Right cardiac atrium (tissue), 5 donors: ENCODE data around the gene PAGE2. TPM values are rescaled to one million over a fixed set of nuclear protein-coding genes. Genes with fewer than 3 reads are reported as not detected.
"Not testable (repeated sequence)": the region's sequence is repeated elsewhere in the genome, so short reads cannot be mapped to it uniquely, and the experiment has no call there.

ENCODE experiments used
- ATAC-seq, 2 donors: fragments of 200-7000 bp; cut with Tn5 transposase; one replicate each; pipeline versions ENCODE4 v1.8.0 to v1.9.1; 2020; ENCODE audit warnings: moderate library complexity in 2 of 2, mild to moderate bottlenecking in 1 of 2
- DNase-seq, 3 donors: peaks; one replicate each; pipeline ENCODE4 v3.0.0-alpha.2; 2020
- H3K27ac ChIP-seq: one replicate; pipeline ENCODE4 v1.5.1; 2013; ENCODE audit warnings: mild to moderate bottlenecking, low read length, control low read depth, moderate library complexity
- H3K27me3 ChIP-seq: one replicate; pipeline ENCODE4 v1.6.1; 2013; ENCODE audit not compliant: control insufficient read depth, insufficient read depth
- H3K4me1 ChIP-seq: one replicate; pipeline ENCODE4 v1.6.1; 2013; ENCODE audit warnings: low read length; ENCODE audit not compliant: control insufficient read depth, insufficient read depth
- H3K4me3 ChIP-seq: one replicate; pipeline ENCODE4 v1.5.1; 2013; ENCODE audit warnings: low read length, control low read depth
- H3K9me3 ChIP-seq: one replicate; pipeline ENCODE4 v1.6.1; 2013; ENCODE audit warnings: low read length; ENCODE audit not compliant: control insufficient read depth
- WGBS: extraction: QIAGEN DNeasy Blood & Tissue Kit; methylation state at CpG from one replicate; pipeline ENCODE4 v1.1.7; 2013; 5-methylcytosine and 5-hydroxymethylcytosine counted together
- intact Hi-C, 4 donors: fragments of 100-400 bp; cut with DNase I; formaldehyde crosslinking; loops; one replicate each; pipeline versions ENCODE4 v1.11.0 to v1.14.0; 2022 to 2023
- polyA plus RNA-seq: library from polyadenylated mRNA; stranded (reverse); fragments of 200-250 nt; gene quantifications from one replicate; pipeline ENCODE4 v1.2.3, GENCODE V29; 2013
- total RNA-seq, 4 donors: library from RNA; stranded (reverse); fragmentation: NEBNext Ultra II Directional; extraction: Animal tissue kit (Norgen Biotek cat#: 25700); gene quantifications; one replicate each; pipeline ENCODE4 v1.2.1, GENCODE V29; 2021
- donor health status: healthy with polysubstance abuse.
- donor health status: DM: no; HTN: yes; CAD: no.
- donor health status: DM: no; HTN: no; CAD: no.
- donor health status: DM: no; HTN: yes; CAD: no; lungs with severe emphysema.
- donor health status: DM: yes; HTN: yes; CAD: no.

Gene PAGE2
- total and polyA plus RNA-seq, 5 donors, result not detected

DNA sequence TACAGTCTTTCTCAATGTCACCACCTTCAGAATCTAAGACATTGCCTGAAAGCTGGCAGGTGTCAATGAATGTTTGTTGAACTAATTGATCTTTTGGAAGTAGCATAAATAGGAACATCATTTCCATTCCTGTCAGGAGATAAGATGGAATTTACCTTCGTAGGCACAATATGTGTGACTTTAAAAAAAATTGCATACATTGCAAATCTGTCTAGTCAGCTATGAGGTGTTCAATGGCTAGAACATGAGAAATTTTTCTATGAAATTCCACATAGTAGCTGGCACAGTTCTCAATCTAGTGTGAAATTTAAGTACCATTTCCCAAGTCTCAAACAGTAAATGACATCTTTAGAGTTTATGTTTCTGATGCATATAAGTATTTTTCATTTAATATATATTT lies 10.3 kb downstream of the PAGE2 start:
- H3K9me3 ChIP-seq, result no peaks in the 10 kb centered on the region
- H3K4me1 ChIP-seq, result no peaks in the 10 kb centered on the region
- 52% methylated on average over 1 of the region's 1 CpG for WGBS
- no peak for ATAC-seq
- intact Hi-C loops, result no loop called here
- H3K4me3 ChIP-seq, result no peak overlapping the region
- DNase-seq, result no peak
- H3K27me3 ChIP-seq, result no peaks in the 10 kb centered on the region
- no peak overlapping the region for H3K27ac ChIP-seq

DNA sequence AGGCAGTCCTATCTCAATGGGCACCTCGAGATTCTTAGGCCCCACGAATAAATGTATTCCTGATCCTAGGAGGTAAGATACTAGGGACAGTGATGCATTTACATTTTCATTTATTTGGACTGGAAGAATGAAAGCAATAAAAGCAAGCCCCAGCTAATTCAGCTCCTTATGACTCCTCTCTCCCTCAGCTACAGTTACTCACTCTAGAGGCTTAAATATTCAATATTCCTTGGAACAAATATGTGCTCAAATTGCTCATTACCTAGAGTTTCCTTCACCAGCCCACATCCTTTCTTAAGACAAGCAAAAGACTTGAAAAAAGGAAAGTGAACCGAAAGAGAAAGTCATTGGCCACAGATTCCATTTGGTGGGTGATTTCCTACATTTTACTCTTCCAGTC lies 13.9 kb downstream of the PAGE2 start:
- Histone ChIP-seq H3K27me3 (no peaks in the 10 kb centered on the region), H3K27ac (no peak overlapping the region), H3K9me3 (no peaks in the 10 kb centered on the region), H3K4me1 (no peaks in the 10 kb centered on the region), H3K4me3 (no peak overlapping the region)
- intact Hi-C loops, result no loop called here
- ATAC-seq, result no peak
- 70% methylated on average over 3 of the region's 3 CpGs for WGBS
- no peak for DNase-seq

DNA sequence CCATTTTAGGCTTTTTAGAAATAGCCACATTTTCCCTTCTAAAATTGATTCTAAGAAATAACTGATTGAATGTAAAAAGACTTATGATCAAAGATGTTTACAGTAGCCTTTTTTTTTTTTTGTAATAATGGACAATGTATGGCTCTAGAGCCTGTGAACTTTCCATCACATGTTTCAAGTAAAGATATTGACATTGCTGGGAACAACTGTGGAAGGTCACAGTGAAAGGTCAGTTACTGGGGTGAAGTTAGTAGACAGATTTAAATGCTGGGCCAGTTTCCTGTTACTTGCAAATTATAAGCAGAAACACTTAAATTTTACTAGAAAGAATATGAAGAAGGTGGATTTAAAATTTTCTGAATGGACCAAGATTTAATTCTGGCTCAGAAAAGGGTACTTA lies 18.4 kb downstream of the PAGE2 start:
- Histone ChIP-seq H3K4me3 (no peak overlapping the region), H3K27me3 (no peaks in the 10 kb centered on the region), H3K4me1 (no peaks in the 10 kb centered on the region), H3K9me3 (no peaks in the 10 kb centered on the region), H3K27ac (no peak overlapping the region)
- DNase-seq, result no peak
- no peak for ATAC-seq
- intact Hi-C loops, result no loop called here

DNA sequence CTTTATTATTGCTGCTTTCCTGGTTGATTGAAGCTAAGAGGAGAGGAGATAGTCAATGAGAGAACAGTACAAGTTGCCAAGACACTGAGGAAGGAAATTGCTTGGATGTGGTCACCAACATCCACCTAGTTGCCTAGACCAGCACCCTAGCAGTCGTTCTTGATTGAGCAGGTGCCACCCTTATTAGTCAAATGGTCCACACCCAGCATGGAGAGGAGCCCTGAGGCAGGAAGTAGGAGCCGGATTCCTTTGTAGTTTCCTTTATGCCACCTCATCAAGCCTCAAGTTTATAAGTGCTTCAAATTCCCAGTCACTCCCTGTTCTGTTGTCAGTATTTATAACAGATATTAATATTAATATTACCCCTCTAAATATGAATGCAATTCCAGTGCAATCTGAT lies 19.1 kb downstream of the PAGE2 start:
- Histone ChIP-seq H3K27ac (no peak overlapping the region), H3K27me3 (no peaks in the 10 kb centered on the region), H3K9me3 (no peaks in the 10 kb centered on the region), H3K4me1 (no peaks in the 10 kb centered on the region), H3K4me3 (no peak overlapping the region)
- intact Hi-C loops, result no loop called here
- ATAC-seq (no peak), DNase-seq (no peak)
- WGBS, result 58% methylated on average over 2 of the region's 2 CpGs

DNA sequence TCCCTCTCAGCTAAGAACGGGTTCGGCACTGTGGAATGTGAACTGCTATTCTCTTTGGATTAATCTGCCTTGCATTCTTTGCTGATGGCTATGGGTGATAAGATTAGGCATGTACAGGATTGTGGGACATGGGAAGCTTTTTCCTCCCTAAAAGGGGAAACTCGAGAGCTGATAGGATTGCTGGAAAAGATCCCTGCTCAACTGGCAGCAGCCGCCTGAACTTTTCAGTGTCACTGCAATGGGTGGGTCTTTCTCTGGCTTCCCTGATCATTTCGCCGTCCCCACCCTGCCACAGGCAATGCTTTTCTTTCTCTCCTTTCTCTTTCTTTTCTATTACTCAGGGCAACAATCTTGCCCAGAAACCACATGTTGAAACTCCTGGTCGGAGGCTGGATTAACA lies 20.5 kb downstream of the PAGE2 start:
- Histone ChIP-seq H3K4me1 (no peaks in the 10 kb centered on the region), H3K4me3 (no peak overlapping the region), H3K27me3 (no peaks in the 10 kb centered on the region), H3K27ac (no peak overlapping the region), H3K9me3 (no peaks in the 10 kb centered on the region)
- ATAC-seq (peak in 1 of 2 donors; percentile 68), DNase-seq (peak in 1 of 3 donors; percentile 29)
- intact Hi-C loops, result no loop called here
- 33% methylated on average over 6 of the region's 7 CpGs for WGBS

DNA sequence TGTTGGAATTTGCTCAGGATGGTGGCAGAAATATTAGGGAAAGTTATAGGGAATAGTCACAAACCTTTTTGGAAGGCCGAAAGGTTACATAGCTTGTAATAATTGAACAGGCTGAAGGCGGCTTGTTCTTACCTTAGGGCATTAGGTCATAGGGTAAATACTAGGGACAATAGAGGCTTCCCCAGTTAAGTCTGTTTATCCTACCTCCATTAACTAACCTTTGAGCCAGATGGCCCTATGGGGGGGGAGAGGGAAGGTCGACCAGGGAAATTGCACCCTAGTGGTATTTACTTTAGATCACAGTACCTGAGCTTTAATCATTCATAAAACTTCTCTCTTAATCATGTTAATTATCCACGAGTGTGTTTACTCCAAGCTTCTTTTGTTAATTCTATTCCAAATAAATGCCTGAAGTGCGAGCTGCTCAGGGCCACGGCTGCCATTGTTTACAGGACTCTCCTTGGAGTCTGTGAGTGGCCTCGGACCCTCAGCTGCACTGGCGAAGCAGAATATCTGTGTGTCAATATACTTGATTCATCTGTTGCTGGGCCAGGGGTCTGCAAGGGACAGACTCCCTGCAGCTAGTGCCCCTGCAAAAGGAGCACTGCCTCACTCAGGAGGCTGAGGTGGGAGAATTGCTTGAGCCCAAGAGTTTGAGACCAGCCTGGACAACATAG lies 22.9 kb downstream of the PAGE2 start:
- intact Hi-C loops, result no loop called here
- WGBS, result 83% methylated on average over 8 of the region's 8 CpGs
- H3K27ac ChIP-seq, result no peak overlapping the region
- H3K4me3 ChIP-seq, result no peak overlapping the region
- no peaks in the 10 kb centered on the region for H3K9me3 ChIP-seq
- no peak for DNase-seq
- no peaks in the 10 kb centered on the region for H3K27me3 ChIP-seq
- H3K4me1 ChIP-seq, result no peaks in the 10 kb centered on the region
- no peak for ATAC-seq

DNA sequence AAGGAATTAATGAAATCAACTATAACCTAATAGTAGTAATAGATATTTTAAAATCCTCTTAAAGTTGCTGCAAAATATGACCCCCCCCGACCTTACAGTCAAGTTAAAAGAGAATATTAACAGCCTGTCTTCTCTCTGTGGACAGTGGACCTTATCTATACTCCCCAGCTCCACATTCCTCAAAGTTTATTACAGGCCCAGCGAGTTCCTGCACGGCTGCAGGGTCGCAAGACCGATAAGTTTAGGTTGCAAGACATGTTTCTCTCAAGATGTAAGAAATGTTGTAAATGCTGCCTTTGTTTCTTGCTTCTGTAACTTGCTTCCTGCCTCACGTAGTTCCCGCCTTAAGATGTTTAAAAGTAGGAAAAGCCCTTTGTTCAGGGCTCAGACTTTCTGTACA lies 27.8 kb downstream of the PAGE2 start:
- intact Hi-C loops, H3K27ac ChIP-seq, H3K9me3 ChIP-seq, DNase-seq, H3K27me3 ChIP-seq, ATAC-seq, H3K4me1 ChIP-seq, H3K4me3 ChIP-seq: not testable (repeated sequence)
- 37% methylated on average over 7 of the region's 7 CpGs for WGBS

DNA sequence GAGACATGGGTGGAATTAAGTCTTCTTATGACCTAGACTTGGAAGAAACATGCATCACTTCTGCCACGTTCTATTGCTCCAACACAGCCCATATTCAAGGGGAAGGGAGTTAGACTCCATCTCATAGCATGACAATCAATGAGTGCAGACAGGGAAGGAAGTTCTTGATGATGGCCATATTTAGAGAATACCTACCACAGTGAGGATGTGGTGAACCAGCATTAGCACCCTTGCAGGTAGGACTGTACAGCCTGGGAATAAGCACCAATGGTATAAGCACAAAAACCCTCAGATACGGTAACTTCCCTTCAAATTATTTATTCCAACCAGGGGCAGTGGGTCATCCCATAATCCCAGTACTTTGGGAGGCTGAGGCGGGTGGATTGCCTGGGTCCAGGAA lies 29.8 kb downstream of the PAGE2 start:
- no peak for ATAC-seq
- intact Hi-C loops, result no loop called here
- DNase-seq, result no peak
- H3K27me3 ChIP-seq, result no peaks in the 10 kb centered on the region
- H3K4me3 ChIP-seq, result no peak overlapping the region
- no peak overlapping the region for H3K27ac ChIP-seq
- WGBS, result 86% methylated on average over 3 of the region's 3 CpGs
- peaks cover 2% of the 10 kb centered on the region for H3K4me1 ChIP-seq
- H3K9me3 ChIP-seq, result no peaks in the 10 kb centered on the region

DNA sequence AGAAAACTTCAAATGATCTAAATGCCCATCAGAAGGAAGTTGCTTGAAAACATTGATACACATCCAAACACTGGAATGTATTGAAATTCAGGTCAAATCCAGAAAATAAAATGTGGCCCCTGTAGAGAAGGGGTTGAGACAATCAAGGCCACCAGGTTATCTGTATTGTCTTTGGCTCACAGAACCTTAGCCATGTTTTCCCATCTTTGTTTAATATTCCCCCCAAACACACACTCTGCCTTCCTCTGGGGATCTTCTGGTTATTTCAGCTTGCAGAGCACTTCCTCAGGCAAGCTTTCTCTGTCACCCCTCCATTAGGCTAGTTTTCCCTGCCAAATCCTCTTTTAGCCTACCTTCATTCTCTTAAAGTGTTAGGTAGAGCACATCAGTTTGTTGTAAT lies 30.5 kb downstream of the PAGE2 start:
- no peak overlapping the region for H3K27ac ChIP-seq
- ATAC-seq, result peak; percentile 48 to 80
- no peaks in the 10 kb centered on the region for H3K9me3 ChIP-seq

DNA sequence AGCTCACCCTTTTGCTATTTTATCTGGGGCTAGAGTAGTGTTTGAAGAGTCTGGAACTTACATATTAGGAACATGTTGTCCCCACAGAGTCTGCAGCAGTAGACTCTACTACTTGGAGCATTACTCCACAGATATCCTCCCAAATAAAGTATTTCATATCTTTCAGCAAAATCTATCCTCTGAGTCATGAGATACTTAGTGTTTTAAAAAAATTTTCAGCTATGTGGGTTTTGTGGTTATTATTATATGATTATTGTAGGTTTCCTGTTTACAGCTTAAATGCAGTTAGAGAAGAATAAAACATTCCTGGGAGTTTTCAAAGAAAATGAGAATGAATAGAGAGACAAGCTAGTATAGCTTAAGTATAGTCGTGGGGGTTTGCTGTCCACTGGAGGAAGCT lies 30.9 kb downstream of the PAGE2 start:
- DNase-seq (no peak), ATAC-seq (peak in 1 of 2 donors; percentile 18)
- no peak overlapping the region for H3K4me3 ChIP-seq
- no peaks in the 10 kb centered on the region for H3K9me3 ChIP-seq
- 53% methylated on average over 1 of the region's 1 CpG for WGBS
- intact Hi-C loops, result no loop called here
- H3K4me1 ChIP-seq, result peaks cover 2% of the 10 kb centered on the region
- H3K27me3 ChIP-seq, result no peaks in the 10 kb centered on the region
- no peak overlapping the region for H3K27ac ChIP-seq

More for the DNA sequence above, 30.5 kb downstream of the PAGE2 start:
- H3K4me3 ChIP-seq, result no peak overlapping the region
- H3K27me3 ChIP-seq, result no peaks in the 10 kb centered on the region
- peaks cover 2% of the 10 kb centered on the region for H3K4me1 ChIP-seq
- no peak for DNase-seq
- intact Hi-C loops, result no loop called here

DNA sequence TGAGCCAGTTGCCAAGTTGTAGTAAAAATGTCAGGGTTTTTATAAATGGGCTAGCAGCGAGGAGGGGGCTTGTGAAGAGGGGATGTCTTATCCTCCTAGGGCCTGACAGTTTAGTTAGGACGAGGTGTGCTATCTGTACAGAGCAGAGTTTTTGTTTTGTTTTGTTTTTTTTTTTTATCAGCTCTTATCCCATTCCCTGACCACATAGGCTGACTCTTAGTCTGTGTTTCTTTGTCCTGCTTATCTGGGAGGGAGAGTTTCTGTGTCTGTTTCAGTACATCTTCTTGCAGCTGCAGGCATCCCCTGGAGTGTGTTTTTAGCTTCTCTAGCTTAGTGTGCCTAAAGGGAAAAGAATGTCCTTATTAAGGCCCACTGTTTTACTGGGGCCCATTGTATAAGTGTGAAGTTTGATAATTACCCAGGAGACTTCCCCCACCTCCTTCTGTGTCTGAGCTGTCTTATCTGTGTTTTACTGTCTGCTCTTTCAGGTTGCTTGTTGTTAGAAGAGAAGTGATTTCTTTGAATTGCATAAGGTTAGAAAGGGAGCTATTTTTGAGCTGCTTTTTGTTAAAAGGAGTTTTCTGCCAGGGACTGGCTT lies 32.0 kb downstream of the PAGE2 start:
- H3K4me1 ChIP-seq, result peaks cover 2% of the 10 kb centered on the region
- no peak overlapping the region for H3K27ac ChIP-seq
- no peak overlapping the region for H3K4me3 ChIP-seq
- no peaks in the 10 kb centered on the region for H3K27me3 ChIP-seq
- WGBS, result 41% methylated on average over 2 of the region's 2 CpGs
- peak in 1 of 2 donors; percentile 41 for ATAC-seq
- intact Hi-C loops, result no loop called here
- H3K9me3 ChIP-seq, result no peaks in the 10 kb centered on the region
- no peak for DNase-seq

DNA sequence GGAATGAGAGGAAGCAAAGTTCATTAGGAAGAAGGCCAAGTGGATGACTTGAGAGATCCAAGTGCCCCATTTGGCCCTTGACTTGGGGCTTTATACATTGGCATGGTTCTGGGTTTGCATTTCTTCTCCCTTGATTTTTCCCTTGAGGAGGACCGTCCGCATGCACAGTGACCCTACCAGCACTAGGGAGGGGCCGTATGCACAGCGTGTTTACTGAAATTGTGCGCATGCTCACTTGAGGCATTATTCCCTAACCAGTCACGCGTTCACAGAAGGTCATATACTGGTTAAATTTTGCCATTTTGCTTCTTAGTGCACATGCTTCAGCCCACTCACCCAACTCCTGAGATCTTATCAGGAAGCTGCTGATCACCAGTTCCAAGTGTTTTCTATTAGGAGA lies 35.1 kb downstream of the PAGE2 start:
- no peak overlapping the region for H3K4me3 ChIP-seq
- DNase-seq (no peak), ATAC-seq (no peak)
- intact Hi-C loops, result no loop called here
- H3K9me3 ChIP-seq, result no peaks in the 10 kb centered on the region
- 93% methylated on average over 7 of the region's 7 CpGs for WGBS
- H3K27me3 ChIP-seq, result no peaks in the 10 kb centered on the region
- H3K27ac ChIP-seq, result no peak overlapping the region
- peaks cover 2% of the 10 kb centered on the region for H3K4me1 ChIP-seq
